HepG2 (cell line): ENCODE data around the gene MRPS35. TPM values are rescaled to one million over a fixed set of nuclear protein-coding genes. Genes with fewer than 3 reads are reported as not detected.
A peak's percentile ranks its signal among the peaks of the same experiment; 100 is the strongest.

Experiments
- ATAC-seq: fragments of 200-7000 bp; cut with Tn5 transposase; 3 replicates; pipeline ENCODE4 v1.9.1; 2020; ENCODE audit warnings: mild to moderate bottlenecking, moderate library complexity
- BruUV-seq: library from RNA; stranded (reverse); fragments of 400-500 nt; replicated peaks from 2 replicates; lab custom pipeline; 2021; lab: Mats Ljungman, UMichigan
- CTCF ChIA-PET: fragments of 300-600 bp; formaldehyde crosslinking; extraction: SDS; loops from one replicate; lab custom pipeline; 2021; ENCODE audit warnings: low total read pairs, inconsistent platforms, low intra/inter-chr PET ratio; lab: Yijun Ruan, JAX
- POLR2A ChIA-PET: fragments of 350-600 bp; sonication (Branson Sonifier 250); formaldehyde crosslinking; loops from one replicate; lab custom pipeline; 2020; ENCODE audit warnings: antibody characterized with exemption, inconsistent platforms; lab: Yijun Ruan, JAX
- DNase-seq: peaks from one replicate; pipeline ENCODE4 v3.0.0-alpha.2; 2015; ENCODE audit warnings: low spot score
- FAIRE-seq: peaks from 3 replicates; lab custom pipeline; 2011; peaks lifted over from hg19 to GRCh38; lab: Jason Lieb, UNC
- H2AFZ ChIP-seq: one replicate; pipeline ENCODE4 v1.6.1; 2011; ENCODE audit warnings: low read length, inconsistent platforms
- H3K27ac ChIP-seq: fragments of 300-600 bp; 3 replicates; pipeline ENCODE4 v1.8.0; 2011; ENCODE audit warnings: mixed run types, mild to moderate bottlenecking, mixed read lengths, low read length, inconsistent platforms; ENCODE audit not compliant: insufficient read depth; ENCODE audit errors: extremely low read length
- H3K27me3 ChIP-seq, 2 experiments: fragments of 200-600 bp in 1 of 2; 2 replicates in 1 of 2; 3 replicates in 1 of 2; pipeline versions ENCODE4 v1.6.0 to v1.8.0; 2011; ENCODE audit warnings: low read length in 2 of 2, mild to moderate bottlenecking in 2 of 2, moderate library complexity in 2 of 2, inconsistent platforms in 1 of 2; ENCODE audit not compliant: insufficient read depth in 2 of 2, control insufficient read depth in 1 of 2
- H3K36me3 ChIP-seq, 2 experiments: fragments of 200-600 bp in 1 of 2; replicated peaks in 1 of 2; 2 replicates in 1 of 2; 3 replicates in 1 of 2; pipeline versions ENCODE4 v1.5.1 to v1.8.0; 2011; ENCODE audit warnings: low read length in 2 of 2, inconsistent platforms in 1 of 2; ENCODE audit not compliant: insufficient read depth in 2 of 2, control insufficient read depth in 1 of 2
- H3K4me1 ChIP-seq: 2 replicates; pipeline ENCODE4 v1.5.1; 2012; ENCODE audit warnings: low read length, inconsistent platforms; ENCODE audit not compliant: insufficient read depth
- H3K4me2 ChIP-seq: 2 replicates; pipeline ENCODE4 v1.6.0; 2011; ENCODE audit warnings: low read depth, low read length, inconsistent platforms
- H3K4me3 ChIP-seq, 3 experiments: fragments of 200-600 bp in 1 of 3; sonication (generic), shearing (Covaris generic) in 1 of 3; replicated peaks in 1 of 3; 2 replicates each; pipeline ENCODE4 v1.5.1; 2011 to 2016; ENCODE audit warnings: low read length in 3 of 3, inconsistent platforms in 2 of 3, low read depth in 2 of 3, mild to moderate bottlenecking in 2 of 3, control low read depth in 1 of 3, mixed read lengths in 1 of 3; ENCODE audit not compliant: insufficient read depth in 1 of 3
- H3K79me2 ChIP-seq: one replicate; pipeline ENCODE4 v1.6.1; 2011; ENCODE audit warnings: low read length, inconsistent platforms; ENCODE audit not compliant: insufficient read depth
- H3K9ac ChIP-seq: 2 replicates; pipeline ENCODE4 v1.6.0; 2011; ENCODE audit warnings: mild to moderate bottlenecking, low read depth, low read length, inconsistent platforms; ENCODE audit not compliant: insufficient read depth
- H3K9me3 ChIP-seq: 2 replicates; pipeline ENCODE4 v1.5.1; 2012; ENCODE audit warnings: mild to moderate bottlenecking, low read length
- H4K20me1 ChIP-seq: 2 replicates; pipeline ENCODE4 v1.6.0; 2011; ENCODE audit warnings: inconsistent platforms, mild to moderate bottlenecking, low read length, moderate library complexity; ENCODE audit not compliant: insufficient read depth
- CEBPG ChIP-seq: IDR thresholded peaks from 2 replicates; pipeline ENCODE4 v1.6.1; 2016
- HOXA7 ChIP-seq: sonication (generic); formaldehyde crosslinking; IDR thresholded peaks from 2 replicates; pipeline ENCODE4 v1.8.1; 2022; ENCODE audit warnings: mild to moderate bottlenecking, missing genetic modification reagents, moderate library complexity
- NFE2L2 ChIP-seq: fragments of 150-350 bp; IDR thresholded peaks from 2 replicates; pipeline ENCODE4 v1.6.1; 2014; ENCODE audit warnings: low read length
- ZNF251 ChIP-seq: sonication (generic); formaldehyde crosslinking; IDR thresholded peaks from 2 replicates; pipeline ENCODE4 v1.9.0; 2021; ENCODE audit warnings: mild to moderate bottlenecking, missing genetic modification reagents
- ZNF317 ChIP-seq: sonication (generic); formaldehyde crosslinking; IDR thresholded peaks from 2 replicates; pipeline ENCODE4 v1.5.0; 2020; ENCODE audit warnings: mild to moderate bottlenecking, missing genetic modification reagents
- ZNF335 ChIP-seq: sonication (generic); formaldehyde crosslinking; IDR thresholded peaks from 2 replicates; pipeline ENCODE4 v1.4.0; 2020; ENCODE audit warnings: missing genetic modification reagents
- WGBS: methylation state at CpG from one replicate; pipeline ENCODE4 v1.1.6; 2017; ENCODE audit warnings: low lambda C conversion rate; 5-methylcytosine and 5-hydroxymethylcytosine counted together
- in situ Hi-C: cut with HindIII; loops from 2 replicates; pipeline ENCODE4 v1.10.0; 2017; ENCODE audit warnings: low pct_unique_long_range_greater_than_20kb; ENCODE audit not compliant: extremely low pct_ligation_motif_present
- intact Hi-C: fragments of 100-400 bp; cut with micrococcal nuclease; formaldehyde crosslinking; loops from one replicate; pipeline ENCODE4 v1.10.0; 2022; ENCODE audit not compliant: unreplicated experiment
- polyA plus RNA-seq, 8 experiments: library from polyadenylated mRNA; depleted of rRNA in 3 of 8; stranded (reverse) in 7 of 8; unstranded in 1 of 8; fragments of >200 nt; fragmentation: Illumina TruSeq in 4 of 8; extraction: Trizol in 4 of 8; gene quantifications; 2 replicates each; pipeline versions ENCODE4 v1.2.1 to v1.2.3, GENCODE V29; 2011 to 2016; ENCODE audit warnings: low read depth in 4 of 8, missing spikeins in 1 of 8, mixed read lengths in 1 of 8; ENCODE audit not compliant: insufficient read depth in 1 of 8
- total RNA-seq, 5 experiments: library from RNA; depleted of rRNA; stranded (reverse); fragments of >200 nt; fragmentation: Illumina TruSeq; extraction: Trizol; gene quantifications; 2 replicates each; pipeline ENCODE4 v1.2.3, GENCODE V29; 2016; ENCODE audit warnings: low read depth in 1 of 5
- TF ChIP-seq, protein P1 (sequence below): sonication (generic); formaldehyde crosslinking; IDR thresholded peaks from 2 replicates; pipeline ENCODE4 v1.5.1; 2020; ENCODE audit warnings: mild to moderate bottlenecking, missing genetic modification reagents, moderate library complexity
- TF ChIP-seq, protein P2 (sequence below): sonication (generic); formaldehyde crosslinking; IDR thresholded peaks from one replicate; pipeline ENCODE4 v1.5.1; 2020; ENCODE audit warnings: mild to moderate bottlenecking, missing genetic modification reagents; ENCODE audit errors: not compliant biosample characterization
- TF ChIP-seq, protein P3 (sequence below): sonication (generic); formaldehyde crosslinking; IDR thresholded peaks from 2 replicates; pipeline ENCODE4 v1.4.0; 2020; ENCODE audit warnings: missing genetic modification reagents, low read depth, mild to moderate bottlenecking, borderline replicate concordance

MRPS35 gene
- total and polyA plus RNA-seq, 2 of the 13 experiments (the other 11 are each of a cell fraction or from before 2014, with no cell fraction given): 63.4 to 104 TPM

DNA sequence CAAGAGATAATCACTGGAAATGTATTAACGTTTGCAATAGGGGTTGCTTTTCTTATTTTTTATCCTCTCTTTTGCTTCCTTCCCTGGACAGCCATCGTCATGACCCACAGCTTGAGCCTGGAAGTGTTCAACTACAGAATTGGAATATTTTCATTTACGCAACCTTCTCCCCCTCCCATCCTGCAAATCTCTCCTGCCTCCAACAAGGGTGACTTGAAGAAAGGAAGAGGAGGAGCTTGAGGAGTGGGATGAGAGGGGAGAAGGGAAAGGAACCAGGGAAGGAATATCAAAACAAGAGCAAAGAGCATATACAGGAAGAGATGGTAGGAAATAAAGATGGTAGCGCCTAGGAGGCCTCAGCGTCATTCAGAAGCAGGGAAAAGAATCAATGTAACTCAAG lies 71.0 kb downstream of the MRPS35 start:
- Histone ChIP-seq H3K27me3 (no peaks in the 10 kb centered on the region), H3K36me3 (no peaks in the 10 kb centered on the region; a peak in 1 of 5 replicates), H3K79me2 (peaks cover 29% of the 10 kb centered on the region), H3K9ac (no peak overlapping the region), H2AFZ (no peak overlapping the region), H3K4me1 (peaks cover 34% of the 10 kb centered on the region), H3K27ac (no peak overlapping the region), H3K4me3 (no peak overlapping the region), H4K20me1 (no peaks in the 10 kb centered on the region), H3K4me2 (peak overlapping the region; percentile 94)
- ChIA-PET CTCF (no interaction called here), POLR2A (no interaction called here)
- DNase-seq (no peak), ATAC-seq (no peak)
- intact Hi-C loops: no loop called here
- in situ Hi-C loops: no loop called here
- BruUV-seq: TSS peak; percentile 55
- WGBS: 88% methylated on average over 5 of the region's 5 CpGs
- TF ChIP-seq CEBPG (CRISPR knock-in tag): peak; percentile 7; the same call in 1 of the 2 replicates
- TF ChIP-seq HOXA7 (CRISPR knock-in tag): no peak
- TF ChIP-seq, all 625 proteins: peak for 1
- FAIRE-seq: no peak
- H3K9me3 ChIP-seq: no peaks in the 10 kb centered on the region

DNA sequence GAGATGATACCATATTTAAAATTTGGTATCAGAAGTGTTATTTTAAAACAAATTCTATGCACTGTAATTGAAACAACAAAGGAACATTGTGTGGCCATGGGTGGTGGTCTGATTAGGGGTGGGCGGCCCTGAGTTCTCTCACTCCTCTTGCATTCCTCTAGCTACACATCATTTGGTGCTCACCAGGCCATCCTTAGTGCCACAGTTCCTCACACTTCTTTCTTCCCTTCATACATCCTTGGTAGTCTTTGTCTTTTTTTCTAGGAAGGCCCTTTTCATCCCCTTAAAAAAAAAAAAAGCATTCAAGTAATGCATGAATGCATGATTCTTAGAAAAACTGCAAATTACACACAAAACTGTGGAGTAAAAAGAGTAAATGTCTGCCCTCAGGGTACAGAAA lies 71.8 kb downstream of the MRPS35 start:
- no peak for ATAC-seq
- H3K9ac ChIP-seq: no peak overlapping the region
- no peaks in the 10 kb centered on the region for H3K9me3 ChIP-seq
- no peaks in the 10 kb centered on the region; a peak in 1 of 5 replicates for H3K36me3 ChIP-seq
- CTCF ChIA-PET: no interaction called here
- H3K79me2 ChIP-seq: peaks cover 31% of the 10 kb centered on the region
- no peaks in the 10 kb centered on the region for H4K20me1 ChIP-seq
- POLR2A ChIA-PET: no interaction called here
- peaks cover 34% of the 10 kb centered on the region for H3K4me1 ChIP-seq
- no TSS peak for BruUV-seq
- no peak overlapping the region for H3K4me2 ChIP-seq
- in situ Hi-C loops: no loop called here
- FAIRE-seq: no peak
- no peak for DNase-seq
- no peak overlapping the region for H2AFZ ChIP-seq
- intact Hi-C loops: no loop called here
- 100% methylated on average over 1 of the region's 1 CpG for WGBS
- no peaks in the 10 kb centered on the region for H3K27me3 ChIP-seq
- no peak overlapping the region for H3K27ac ChIP-seq
- H3K4me3 ChIP-seq: no peak overlapping the region
- TF ChIP-seq ZNF251 (CRISPR knock-in tag): no peak
- TF ChIP-seq, protein P1, sequence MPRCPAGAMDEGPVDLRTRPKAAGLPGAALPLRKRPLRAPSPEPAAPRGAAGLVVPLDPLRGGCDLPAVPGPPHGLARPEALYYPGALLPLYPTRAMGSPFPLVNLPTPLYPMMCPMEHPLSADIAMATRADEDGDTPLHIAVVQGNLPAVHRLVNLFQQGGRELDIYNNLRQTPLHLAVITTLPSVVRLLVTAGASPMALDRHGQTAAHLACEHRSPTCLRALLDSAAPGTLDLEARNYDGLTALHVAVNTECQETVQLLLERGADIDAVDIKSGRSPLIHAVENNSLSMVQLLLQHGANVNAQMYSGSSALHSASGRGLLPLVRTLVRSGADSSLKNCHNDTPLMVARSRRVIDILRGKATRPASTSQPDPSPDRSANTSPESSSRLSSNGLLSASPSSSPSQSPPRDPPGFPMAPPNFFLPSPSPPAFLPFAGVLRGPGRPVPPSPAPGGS: no peak
- no peak for TF ChIP-seq ZNF335 (CRISPR knock-in tag)
- no peak for TF ChIP-seq ZNF317 (CRISPR knock-in tag)
- TF ChIP-seq, protein P2, sequence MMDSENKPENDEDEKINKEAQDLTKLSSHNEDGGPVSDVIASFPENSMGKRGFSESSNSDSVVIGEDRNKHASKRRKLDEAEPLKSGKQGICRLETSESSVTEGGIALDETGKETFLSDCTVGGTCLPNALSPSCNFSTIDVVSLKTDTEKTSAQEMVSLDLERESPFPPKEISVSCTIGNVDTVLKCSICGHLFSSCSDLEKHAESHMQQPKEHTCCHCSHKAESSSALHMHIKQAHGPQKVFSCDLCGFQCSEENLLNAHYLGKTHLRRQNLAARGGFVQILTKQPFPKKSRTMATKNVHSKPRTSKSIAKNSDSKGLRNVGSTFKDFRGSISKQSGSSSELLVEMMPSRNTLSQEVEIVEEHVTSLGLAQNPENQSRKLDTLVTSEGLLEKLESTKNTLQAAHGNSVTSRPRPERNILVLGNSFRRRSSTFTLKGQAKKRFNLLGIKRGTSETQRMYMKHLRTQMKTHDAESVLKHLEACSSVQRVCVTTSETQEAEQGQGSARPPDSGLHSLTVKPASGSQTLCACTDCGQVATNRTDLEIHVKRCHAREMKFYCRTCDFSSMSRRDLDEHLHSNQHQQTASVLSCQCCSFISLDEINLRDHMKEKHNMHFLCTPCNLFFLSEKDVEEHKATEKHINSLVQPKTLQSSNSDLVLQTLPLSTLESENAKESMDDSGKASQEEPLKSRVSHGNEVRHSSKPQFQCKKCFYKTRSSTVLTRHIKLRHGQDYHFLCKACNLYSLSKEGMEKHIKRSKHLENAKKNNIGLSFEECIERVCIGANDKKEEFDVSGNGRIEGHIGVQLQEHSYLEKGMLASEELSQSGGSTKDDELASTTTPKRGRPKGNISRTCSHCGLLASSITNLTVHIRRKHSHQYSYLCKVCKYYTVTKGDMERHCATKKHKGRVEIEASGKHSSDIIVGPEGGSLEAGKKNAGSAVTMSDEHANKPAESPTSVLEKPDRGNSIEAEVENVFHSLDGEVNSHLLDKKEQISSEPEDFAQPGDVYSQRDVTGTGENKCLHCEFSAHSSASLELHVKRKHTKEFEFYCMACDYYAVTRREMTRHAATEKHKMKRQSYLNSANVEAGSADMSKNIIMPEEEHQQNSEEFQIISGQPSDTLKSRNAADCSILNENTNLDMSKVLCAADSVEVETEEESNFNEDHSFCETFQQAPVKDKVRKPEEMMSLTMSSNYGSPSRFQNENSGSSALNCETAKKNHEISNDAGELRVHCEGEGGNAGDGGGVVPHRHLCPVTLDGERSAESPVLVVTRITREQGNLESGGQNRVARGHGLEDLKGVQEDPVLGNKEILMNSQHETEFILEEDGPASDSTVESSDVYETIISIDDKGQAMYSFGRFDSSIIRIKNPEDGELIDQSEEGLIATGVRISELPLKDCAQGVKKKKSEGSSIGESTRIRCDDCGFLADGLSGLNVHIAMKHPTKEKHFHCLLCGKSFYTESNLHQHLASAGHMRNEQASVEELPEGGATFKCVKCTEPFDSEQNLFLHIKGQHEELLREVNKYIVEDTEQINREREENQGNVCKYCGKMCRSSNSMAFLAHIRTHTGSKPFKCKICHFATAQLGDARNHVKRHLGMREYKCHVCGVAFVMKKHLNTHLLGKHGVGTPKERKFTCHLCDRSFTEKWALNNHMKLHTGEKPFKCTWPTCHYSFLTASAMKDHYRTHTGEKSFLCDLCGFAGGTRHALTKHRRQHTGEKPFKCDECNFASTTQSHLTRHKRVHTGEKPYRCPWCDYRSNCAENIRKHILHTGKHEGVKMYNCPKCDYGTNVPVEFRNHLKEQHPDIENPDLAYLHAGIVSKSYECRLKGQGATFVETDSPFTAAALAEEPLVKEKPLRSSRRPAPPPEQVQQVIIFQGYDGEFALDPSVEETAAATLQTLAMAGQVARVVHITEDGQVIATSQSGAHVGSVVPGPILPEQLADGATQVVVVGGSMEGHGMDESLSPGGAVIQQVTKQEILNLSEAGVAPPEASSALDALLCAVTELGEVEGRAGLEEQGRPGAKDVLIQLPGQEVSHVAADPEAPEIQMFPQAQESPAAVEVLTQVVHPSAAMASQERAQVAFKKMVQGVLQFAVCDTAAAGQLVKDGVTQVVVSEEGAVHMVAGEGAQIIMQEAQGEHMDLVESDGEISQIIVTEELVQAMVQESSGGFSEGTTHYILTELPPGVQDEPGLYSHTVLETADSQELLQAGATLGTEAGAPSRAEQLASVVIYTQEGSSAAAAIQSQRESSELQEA (CRISPR knock-in tag): no peak
- TF ChIP-seq NFE2L2: no peak
- TF ChIP-seq, protein P3, sequence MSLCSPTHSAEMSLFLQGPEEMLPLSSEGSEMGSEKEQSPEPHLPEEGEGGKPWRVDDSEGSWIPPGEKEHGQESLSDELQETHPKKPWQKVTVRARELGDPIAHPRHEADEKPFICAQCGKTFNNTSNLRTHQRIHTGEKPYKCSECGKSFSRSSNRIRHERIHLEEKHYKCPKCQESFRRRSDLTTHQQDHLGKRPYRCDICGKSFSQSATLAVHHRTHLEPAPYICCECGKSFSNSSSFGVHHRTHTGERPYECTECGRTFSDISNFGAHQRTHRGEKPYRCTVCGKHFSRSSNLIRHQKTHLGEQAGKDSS (CRISPR knock-in tag): no peak
